K562 (cell line): ENCODE measurements around the gene TNP1. TPM values are rescaled to one million over a fixed set of nuclear protein-coding genes. Genes with fewer than 3 reads are reported as not detected.

Experiments used
- ATAC-seq: fragments of 200-7000 bp; cut with Tn5 transposase; 3 replicates; pipeline ENCODE4 v1.9.1; 2020; ENCODE audit warnings: moderate library complexity
- BruUV-seq: library from RNA; stranded (reverse); fragments of 400-500 nt; replicated peaks from 2 replicates; lab custom pipeline; 2021; lab: Mats Ljungman, UMichigan
- CTCF ChIA-PET: fragments of 300-600 bp; formaldehyde crosslinking; extraction: SDS; loops from one replicate; lab custom pipeline; 2021; ENCODE audit warnings: low intra/inter-chr PET ratio; lab: Yijun Ruan, JAX
- POLR2A ChIA-PET: fragments of 300-600, 350-650 bp; sonication (Branson Sonifier 250); formaldehyde crosslinking; extraction: SDS; loops from one replicate; lab custom pipeline; 2021; ENCODE audit warnings: antibody characterized with exemption, inconsistent platforms; lab: Yijun Ruan, JAX
- DNase-seq, 4 experiments: peaks; one replicate each; pipeline versions ENCODE4 v3.0.0 to v3.0.0-alpha.2; 2011 to 2018; ENCODE audit warnings: low spot score in 3 of 4, mixed read lengths in 3 of 4; ENCODE audit errors: extremely low read depth in 1 of 4
- FAIRE-seq: peaks from 2 replicates; lab custom pipeline; 2011; peaks lifted over from hg19 to GRCh38; lab: Jason Lieb, UNC
- H2AFZ ChIP-seq: 2 replicates; pipeline ENCODE4 v1.6.0; 2011; ENCODE audit warnings: low read depth, low read length, control low read depth, inconsistent platforms
- H3K27ac ChIP-seq: fragments of 200-600 bp; 3 replicates; pipeline ENCODE4 v1.8.0; 2011; ENCODE audit warnings: low read depth, mild to moderate bottlenecking, control low read depth, inconsistent platforms, low read length, moderate library complexity, mixed read lengths; ENCODE audit errors: extremely low read depth
- H3K27me3 ChIP-seq, 2 experiments: fragments of 300-600 bp in 1 of 2; 2 replicates in 1 of 2; 3 replicates in 1 of 2; pipeline versions ENCODE4 v1.6.0 to v1.8.0; 2011; ENCODE audit warnings: inconsistent platforms in 2 of 2, low read length in 2 of 2, mild to moderate bottlenecking in 1 of 2, mixed read lengths in 1 of 2, moderate library complexity in 1 of 2; ENCODE audit not compliant: control insufficient read depth in 2 of 2, insufficient read depth in 2 of 2
- H3K36me3 ChIP-seq: fragments of 300-600 bp; 3 replicates; pipeline ENCODE4 v1.8.0; 2011; ENCODE audit warnings: mild to moderate bottlenecking, low read length, inconsistent platforms; ENCODE audit not compliant: control insufficient read depth, insufficient read depth
- H3K4me1 ChIP-seq, 2 experiments: fragments of 200-600 bp in 1 of 2; replicated peaks in 1 of 2; 2 replicates in 1 of 2; 3 replicates in 1 of 2; pipeline versions ENCODE4 v1.5.1 to v1.8.0; 2011; ENCODE audit warnings: inconsistent platforms in 2 of 2, low read length in 2 of 2, mild to moderate bottlenecking in 1 of 2, mixed read lengths in 1 of 2, moderate library complexity in 1 of 2; ENCODE audit not compliant: control insufficient read depth in 2 of 2, insufficient read depth in 2 of 2
- H3K4me2 ChIP-seq: 2 replicates; pipeline ENCODE4 v1.6.1; 2011; ENCODE audit warnings: low read length, control low read depth, inconsistent platforms, mixed read lengths; ENCODE audit not compliant: insufficient read depth
- H3K4me3 ChIP-seq: fragments of 200-600 bp; sonication (generic), shearing (Covaris generic); 2 replicates; pipeline ENCODE4 v1.5.1; 2016; ENCODE audit warnings: control low read depth, inconsistent platforms
- H3K79me2 ChIP-seq: fragments of 200-600 bp; 3 replicates; pipeline ENCODE4 v1.8.0; 2011; ENCODE audit warnings: low read length, inconsistent platforms; ENCODE audit not compliant: control insufficient read depth, insufficient read depth
- H3K9ac ChIP-seq, 2 experiments: 2 replicates each; pipeline versions ENCODE4 v1.6.0 to v1.6.1; 2011; ENCODE audit warnings: low read depth in 2 of 2, low read length in 2 of 2, control low read depth in 1 of 2, inconsistent platforms in 1 of 2, mild to moderate bottlenecking in 1 of 2, mixed read lengths in 1 of 2; ENCODE audit not compliant: insufficient read depth in 1 of 2
- H3K9me1 ChIP-seq: one replicate; pipeline ENCODE4 v1.6.0; 2011; ENCODE audit warnings: inconsistent platforms, mild to moderate bottlenecking, low read length, moderate library complexity; ENCODE audit not compliant: control insufficient read depth, insufficient read depth
- H3K9me3 ChIP-seq: replicated peaks from 2 replicates; pipeline ENCODE4 v1.5.1; 2011; ENCODE audit warnings: low read depth, low read length, inconsistent platforms; ENCODE audit not compliant: control insufficient read depth, insufficient read depth
- H4K20me1 ChIP-seq: replicated peaks from 2 replicates; pipeline ENCODE4 v1.6.1; 2011; ENCODE audit warnings: low read length, inconsistent platforms, mixed read lengths; ENCODE audit not compliant: control insufficient read depth, insufficient read depth
- C11orf30 ChIP-seq: fragments of 450-650 bp; IDR thresholded peaks from 2 replicates; pipeline ENCODE4 v1.6.1; 2016; ENCODE audit warnings: low read depth, mild to moderate bottlenecking
- CBX5 ChIP-seq: IDR thresholded peaks from 2 replicates; pipeline ENCODE4 v1.6.1; 2014; ENCODE audit warnings: low read depth, borderline replicate concordance
- ETV5 ChIP-seq: sonication (generic); formaldehyde crosslinking; IDR thresholded peaks from 2 replicates; pipeline ENCODE4 v1.4.0; 2020; ENCODE audit warnings: low read depth, mild to moderate bottlenecking, missing genetic modification reagents
- GATA2 ChIP-seq: sonication (generic); formaldehyde crosslinking; IDR thresholded peaks from 2 replicates; pipeline ENCODE4 v1.4.0; 2020; ENCODE audit warnings: mild to moderate bottlenecking, missing genetic modification reagents
- HEY1 ChIP-seq: fragments of 250-450 bp; sonication (Bioruptor Pico); IDR thresholded peaks from 2 replicates; pipeline ENCODE4 v1.5.0; 2020; ENCODE audit warnings: mild to moderate bottlenecking, moderate library complexity, borderline replicate concordance
- MECOM ChIP-seq: fragments of 250-450 bp; sonication (Bioruptor Pico); IDR thresholded peaks from 2 replicates; pipeline ENCODE4 v1.8.0; 2022; ENCODE audit warnings: inconsistent platforms
- MEF2A ChIP-seq: IDR thresholded peaks from 2 replicates; pipeline ENCODE4 v1.6.1; 2011; ENCODE audit warnings: low read depth, mild to moderate bottlenecking, low read length, moderate library complexity; ENCODE audit not compliant: control insufficient read depth
- MYC ChIP-seq, 2 experiments: fragments of 250-450 bp in 1 of 2; sonication (Bioruptor Pico) in 1 of 2; IDR thresholded peaks; 2 replicates each; pipeline versions ENCODE4 v1.5.1 to v1.6.1; 2012 to 2021; ENCODE audit warnings: low read depth in 2 of 2, borderline replicate concordance in 1 of 2, improper control_type of control experiment in 1 of 2, low read length in 1 of 2, mild to moderate bottlenecking in 1 of 2, moderate library complexity in 1 of 2
- MYNN ChIP-seq, 2 experiments: sonication (generic); formaldehyde crosslinking in 1 of 2; IDR thresholded peaks; 2 replicates each; pipeline versions ENCODE4 v1.5.0 to v1.6.1; 2016 to 2020; ENCODE audit warnings: antibody characterized with exemption in 1 of 2, missing genetic modification reagents in 1 of 2
- NFRKB ChIP-seq: fragments of 450-650 bp; IDR thresholded peaks from 2 replicates; pipeline ENCODE4 v1.6.1; 2016; ENCODE audit warnings: low read depth
- RB1 ChIP-seq: fragments of 450-650 bp; IDR thresholded peaks from 2 replicates; pipeline ENCODE4 v1.6.1; 2017; ENCODE audit warnings: low read depth, mild to moderate bottlenecking
- SMARCE1 ChIP-seq: fragments of 450-650 bp; IDR thresholded peaks from 2 replicates; pipeline ENCODE4 v1.7.1; 2016; ENCODE audit warnings: mild to moderate bottlenecking
- ZFX ChIP-seq: sonication (generic); formaldehyde crosslinking; IDR thresholded peaks from 2 replicates; pipeline ENCODE4 v1.8.0; 2022; ENCODE audit warnings: mild to moderate bottlenecking, missing genetic modification reagents, moderate library complexity
- ZNF134 ChIP-seq: fragments of 250-450 bp; sonication (Bioruptor Pico); conservative IDR thresholded peaks from 2 replicates; pipeline ENCODE4 v1.4.0; 2020
- ZNF197 ChIP-seq: fragments of 200-800 bp; sonication (Bioruptor generic); IDR thresholded peaks from 2 replicates; pipeline ENCODE4 v1.6.1; 2016; ENCODE audit warnings: low read depth, missing genetic modification characterization, missing compliant biosample characterization
- WGBS: fragments of 100-300 bp; shearing (Covaris generic); methylation state at CpG from one replicate; pipeline ENCODE4 v1.1.6; 2016; ENCODE audit warnings: low coverage, mixed read lengths; ENCODE audit not compliant: insufficient coverage; ENCODE audit errors: missing lambda C conversion rate; 5-methylcytosine and 5-hydroxymethylcytosine counted together
- in situ Hi-C: fragments of 300-500 bp; cut with MboI; formaldehyde crosslinking; loops from 4 replicates; pipeline ENCODE4 v1.15.0; 2018; ENCODE audit warnings: inconsistent platforms, mixed read lengths
- intact Hi-C: fragments of 100-400 bp; cut with micrococcal nuclease; formaldehyde crosslinking; loops from 2 replicates; pipeline ENCODE4 v1.14.2; 2022
- polyA plus RNA-seq, 8 experiments: library from polyadenylated mRNA; depleted of rRNA in 4 of 8; stranded (reverse) in 5 of 8; unstranded in 3 of 8; fragments of >200 nt; fragmentation: Nextera tagmentation in 2 of 8; fragmentation: Illumina TruSeq in 1 of 8; extraction: Ambion mirVana in 2 of 8; extraction: Trizol in 1 of 8; gene quantifications; 2 replicates each; pipeline versions ENCODE4 v1.2.1 to v1.2.3, GENCODE V29; 2011 to 2014; ENCODE audit warnings: inconsistent platforms in 1 of 8, missing spikeins in 1 of 8
- total RNA-seq, 7 experiments: library from RNA; depleted of rRNA in 6 of 7; stranded (reverse); fragments of >200 nt in 6 of 7; fragmentation: Illumina TruSeq in 2 of 7; extraction: Trizol in 2 of 7; gene quantifications; 2 replicates each; pipeline versions ENCODE4 v1.2.1 to v1.2.3, GENCODE V29; 2011 to 2021; ENCODE audit warnings: low replicate concordance in 1 of 7
- TF ChIP-seq, protein P1 (sequence below): sonication (generic); formaldehyde crosslinking; IDR thresholded peaks from 2 replicates; pipeline ENCODE4 v1.8.0; 2022; ENCODE audit warnings: missing genetic modification reagents, mild to moderate bottlenecking, borderline replicate concordance
- TF ChIP-seq, protein P2 (sequence below): sonication (generic); formaldehyde crosslinking; IDR thresholded peaks from 2 replicates; pipeline ENCODE4 v1.9.0; 2022; ENCODE audit warnings: mild to moderate bottlenecking, missing genetic modification reagents
- TF ChIP-seq, protein P3 (sequence below): fragments of 450-650 bp; conservative IDR thresholded peaks from 2 replicates; pipeline ENCODE4 v1.6.1; 2016; ENCODE audit warnings: missing genetic modification characterization, low read depth, mild to moderate bottlenecking, missing compliant biosample characterization, moderate library complexity

TNP1 gene
- total and polyA plus RNA-seq, 9 of the 15 experiments (the other 6 are each of a cell fraction or from before 2014, with no cell fraction given) = not detected

DNA sequence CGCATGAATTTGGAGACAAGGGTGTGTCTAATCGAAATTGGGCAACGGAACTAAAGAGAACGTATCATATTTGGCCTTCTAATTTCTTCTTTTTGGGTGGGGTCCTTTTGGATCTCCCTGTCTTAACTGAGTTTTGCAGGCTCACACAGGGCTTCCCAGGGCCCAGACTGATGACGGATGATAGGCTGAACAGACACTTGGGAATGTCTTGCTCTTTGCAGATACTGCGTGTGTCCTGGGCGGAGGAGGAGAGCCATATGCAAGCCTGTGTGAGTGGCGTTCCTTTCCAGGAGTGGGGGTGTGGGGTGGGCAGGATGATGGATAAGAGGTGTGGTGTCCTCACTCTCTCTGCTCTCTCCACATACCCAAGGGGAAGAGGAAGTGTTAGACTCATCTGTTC is 40.1 kb downstream of the TNP1 start (continued):
- TF ChIP-seq, protein P1, sequence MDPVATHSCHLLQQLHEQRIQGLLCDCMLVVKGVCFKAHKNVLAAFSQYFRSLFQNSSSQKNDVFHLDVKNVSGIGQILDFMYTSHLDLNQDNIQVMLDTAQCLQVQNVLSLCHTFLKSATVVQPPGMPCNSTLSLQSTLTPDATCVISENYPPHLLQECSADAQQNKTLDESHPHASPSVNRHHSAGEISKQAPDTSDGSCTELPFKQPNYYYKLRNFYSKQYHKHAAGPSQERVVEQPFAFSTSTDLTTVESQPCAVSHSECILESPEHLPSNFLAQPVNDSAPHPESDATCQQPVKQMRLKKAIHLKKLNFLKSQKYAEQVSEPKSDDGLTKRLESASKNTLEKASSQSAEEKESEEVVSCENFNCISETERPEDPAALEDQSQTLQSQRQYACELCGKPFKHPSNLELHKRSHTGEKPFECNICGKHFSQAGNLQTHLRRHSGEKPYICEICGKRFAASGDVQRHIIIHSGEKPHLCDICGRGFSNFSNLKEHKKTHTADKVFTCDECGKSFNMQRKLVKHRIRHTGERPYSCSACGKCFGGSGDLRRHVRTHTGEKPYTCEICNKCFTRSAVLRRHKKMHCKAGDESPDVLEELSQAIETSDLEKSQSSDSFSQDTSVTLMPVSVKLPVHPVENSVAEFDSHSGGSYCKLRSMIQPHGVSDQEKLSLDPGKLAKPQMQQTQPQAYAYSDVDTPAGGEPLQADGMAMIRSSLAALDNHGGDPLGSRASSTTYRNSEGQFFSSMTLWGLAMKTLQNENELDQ (CRISPR knock-in tag) = no peak
- TF ChIP-seq ZFX (no peak), ZNF134 (no peak)

DNA sequence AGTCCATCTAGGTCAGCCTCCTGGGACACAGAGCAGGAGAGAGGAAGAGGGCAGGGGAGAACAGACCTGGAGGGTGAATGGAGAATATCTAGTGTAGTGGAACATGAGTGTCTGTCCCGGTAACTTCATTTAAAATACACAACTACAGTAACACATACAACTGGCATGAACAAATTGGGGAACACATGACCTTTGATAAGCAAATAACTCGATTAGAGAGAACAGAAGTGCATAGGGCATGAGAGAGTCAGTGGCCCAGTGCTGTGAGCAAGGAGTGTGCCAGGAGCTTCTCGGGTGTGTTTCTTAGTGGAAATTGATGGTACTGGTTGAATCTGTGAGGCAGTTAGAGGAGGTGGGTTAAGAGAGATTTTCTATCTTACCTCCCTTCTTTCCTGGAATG is 40.8 kb downstream of the TNP1 start:
- FAIRE-seq (no peak), ATAC-seq (no peak), DNase-seq (no peak)
- H3K27ac ChIP-seq = no peak overlapping the region
- no peaks in the 10 kb centered on the region for H3K36me3 ChIP-seq
- in situ Hi-C loops (no loop called here), intact Hi-C loops (no loop called here)
- no peaks in the 10 kb centered on the region for H4K20me1 ChIP-seq
- POLR2A ChIA-PET = no interaction called here
- H3K9me1 ChIP-seq = no peaks in the 10 kb centered on the region
- BruUV-seq = no TSS peak
- no peaks in the 10 kb centered on the region for H3K9me3 ChIP-seq
- no peaks in the 10 kb centered on the region for H3K79me2 ChIP-seq
- CTCF ChIA-PET = no interaction called here
- H3K4me3 ChIP-seq = no peak overlapping the region
- H3K27me3 ChIP-seq = peaks cover 0 to 3% of the 10 kb centered on the region in 2 experiments; a peak in 1 of 5 replicates
- H3K4me1 ChIP-seq = peaks cover 0 to 16% of the 10 kb centered on the region in 2 experiments; a peak in 4 of 5 replicates
- H3K4me2 ChIP-seq = no peak overlapping the region
- H2AFZ ChIP-seq = peak overlapping the region; percentile 44; the same call in 1 of the 2 replicates
- no peak overlapping the region for H3K9ac ChIP-seq
- 10% methylated on average over 2 of the region's 3 CpGs for WGBS
- TF ChIP-seq C11orf30 (no peak), MYC (IDR thresholded peaks at IDR 0.05; ENCODE audit: low read depth, low read length) (no peak), MYC (CRISPR knock-in tag; IDR thresholded peaks at IDR 0.05; ENCODE audit: borderline replicate concordance, low read depth) (no peak), MYNN (IDR thresholded peaks at IDR 0.05) (no peak), MYNN (CRISPR knock-in tag; IDR thresholded peaks at IDR 0.05) (no peak), CBX5 (no peak), MECOM (CRISPR knock-in tag) (no peak), ETV5 (CRISPR knock-in tag) (no peak), GATA2 (CRISPR knock-in tag) (no peak), NFRKB (no peak), ZNF197 (CRISPR knock-in tag) (no peak), SMARCE1 (no peak), RB1 (no peak), HEY1 (CRISPR knock-in tag) (no peak), MEF2A (no peak)
- TF ChIP-seq, protein P2, sequence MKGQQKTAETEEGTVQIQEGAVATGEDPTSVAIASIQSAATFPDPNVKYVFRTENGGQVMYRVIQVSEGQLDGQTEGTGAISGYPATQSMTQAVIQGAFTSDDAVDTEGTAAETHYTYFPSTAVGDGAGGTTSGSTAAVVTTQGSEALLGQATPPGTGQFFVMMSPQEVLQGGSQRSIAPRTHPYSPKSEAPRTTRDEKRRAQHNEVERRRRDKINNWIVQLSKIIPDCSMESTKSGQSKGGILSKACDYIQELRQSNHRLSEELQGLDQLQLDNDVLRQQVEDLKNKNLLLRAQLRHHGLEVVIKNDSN (CRISPR knock-in tag) = no peak
- TF ChIP-seq, protein P3, sequence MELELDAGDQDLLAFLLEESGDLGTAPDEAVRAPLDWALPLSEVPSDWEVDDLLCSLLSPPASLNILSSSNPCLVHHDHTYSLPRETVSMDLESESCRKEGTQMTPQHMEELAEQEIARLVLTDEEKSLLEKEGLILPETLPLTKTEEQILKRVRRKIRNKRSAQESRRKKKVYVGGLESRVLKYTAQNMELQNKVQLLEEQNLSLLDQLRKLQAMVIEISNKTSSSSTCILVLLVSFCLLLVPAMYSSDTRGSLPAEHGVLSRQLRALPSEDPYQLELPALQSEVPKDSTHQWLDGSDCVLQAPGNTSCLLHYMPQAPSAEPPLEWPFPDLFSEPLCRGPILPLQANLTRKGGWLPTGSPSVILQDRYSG (tag) = no peak
